GM12878 (cell line): ENCODE results near the gene CCR5. TPM values are rescaled to one million over a fixed set of nuclear protein-coding genes. Genes with fewer than 3 reads are reported as not detected.

Experiments
- ATAC-seq: fragments of 200-7000 bp; cut with Tn5 transposase; 3 replicates; pipeline ENCODE4 v1.9.1; 2020; ENCODE audit warnings: mild to moderate bottlenecking, moderate library complexity
- BruUV-seq: library from RNA; stranded (reverse); fragments of 400-500 nt; replicated peaks from 2 replicates; lab custom pipeline; 2021; lab: Mats Ljungman, UMichigan
- CTCF ChIA-PET: fragments of 300-600 bp; sonication (Branson Sonifier 250); formaldehyde crosslinking; extraction: SDS; loops from one replicate; lab custom pipeline; 2021; ENCODE audit warnings: inconsistent platforms; lab: Yijun Ruan, JAX
- POLR2A ChIA-PET: fragments of 350-600 bp; formaldehyde crosslinking; extraction: SDS; loops from one replicate; lab custom pipeline; 2021; ENCODE audit warnings: inconsistent platforms; lab: Charles Lee
- RAD21 ChIA-PET: fragments of 300-600 bp; sonication (Branson Sonifier 250); formaldehyde crosslinking; loops from one replicate; lab custom pipeline; 2023; ENCODE audit warnings: antibody characterized with exemption; ENCODE audit not compliant: unreplicated experiment; lab: Charles Lee
- SMC1A ChIA-PET: fragments of 300-600 bp; sonication (Branson Sonifier 250); formaldehyde crosslinking; loops from one replicate; lab custom pipeline; 2023; ENCODE audit not compliant: unreplicated experiment, uncharacterized antibody; lab: Charles Lee
- DNase-seq: peaks from one replicate; pipeline ENCODE4 v3.0.0-alpha.2; 2011; ENCODE audit warnings: low read depth, low spot score
- FAIRE-seq: peaks from 3 replicates; lab custom pipeline; 2011; peaks lifted over from hg19 to GRCh38; lab: Jason Lieb, UNC
- H2AFZ ChIP-seq: 2 replicates; pipeline ENCODE4 v1.6.0; 2011; ENCODE audit warnings: low read depth, low read length, control low read depth; ENCODE audit not compliant: control insufficient read depth
- H3K27ac ChIP-seq: 2 replicates; pipeline ENCODE4 v1.5.1; 2011; ENCODE audit warnings: control low read depth; ENCODE audit not compliant: control insufficient read depth, insufficient read depth
- H3K27me3 ChIP-seq, 2 experiments: replicated peaks in 1 of 2; 2 replicates each; pipeline versions ENCODE4 v1.6.0 to v1.6.1; 2011; ENCODE audit warnings: low read length in 1 of 2; ENCODE audit not compliant: control insufficient read depth in 2 of 2, insufficient read depth in 2 of 2
- H3K36me3 ChIP-seq, 2 experiments: 2 replicates each; pipeline ENCODE4 v1.5.1; 2011; ENCODE audit warnings: low read length in 1 of 2; ENCODE audit not compliant: control insufficient read depth in 2 of 2, insufficient read depth in 2 of 2
- H3K4me1 ChIP-seq: 2 replicates; pipeline ENCODE4 v1.6.1; 2011; ENCODE audit warnings: mild to moderate bottlenecking, low read length, moderate library complexity, mixed read lengths; ENCODE audit not compliant: control insufficient read depth, insufficient read depth
- H3K4me2 ChIP-seq: 2 replicates; pipeline ENCODE4 v1.6.0; 2011; ENCODE audit warnings: control low read depth; ENCODE audit not compliant: control insufficient read depth, insufficient read depth
- H3K4me3 ChIP-seq: fragments of 200-600 bp; sonication (generic); 2 replicates; pipeline ENCODE4 v1.5.1; 2016
- H3K79me2 ChIP-seq: 2 replicates; pipeline ENCODE4 v1.6.0; 2011; ENCODE audit warnings: low read length; ENCODE audit not compliant: control insufficient read depth, insufficient read depth
- H3K9ac ChIP-seq: 2 replicates; pipeline ENCODE4 v1.8.0; 2011; ENCODE audit warnings: low read length, control low read depth, mixed read lengths; ENCODE audit not compliant: control insufficient read depth, insufficient read depth
- H3K9me3 ChIP-seq: replicated peaks from 3 replicates; pipeline ENCODE4 v1.5.1; 2011; ENCODE audit warnings: mild to moderate bottlenecking, low read length; ENCODE audit not compliant: control insufficient read depth, insufficient read depth
- H4K20me1 ChIP-seq: 2 replicates; pipeline ENCODE4 v1.6.0; 2011; ENCODE audit not compliant: control insufficient read depth, insufficient read depth
- BCL3 ChIP-seq: IDR thresholded peaks from 2 replicates; pipeline ENCODE4 v1.6.1; 2011; ENCODE audit warnings: borderline replicate concordance, low read depth, mild to moderate bottlenecking, moderate library complexity, low read length; ENCODE audit not compliant: insufficient read depth, poor library complexity, severe bottlenecking
- MTA2 ChIP-seq: fragments of 450-650 bp; IDR thresholded peaks from 2 replicates; pipeline ENCODE4 v1.6.1; 2016; ENCODE audit warnings: low read depth, mild to moderate bottlenecking, moderate library complexity
- RUNX3 ChIP-seq: IDR thresholded peaks from 2 replicates; pipeline ENCODE4 v1.6.1; 2012; ENCODE audit warnings: low read length, inconsistent platforms
- ZSCAN29 ChIP-seq: fragments of 450-650 bp; IDR thresholded peaks from 2 replicates; pipeline ENCODE4 v1.6.1; 2017; ENCODE audit warnings: mild to moderate bottlenecking, moderate library complexity
- WGBS: methylation state at CpG from one replicate; pipeline ENCODE4 v1.1.6; 2016; ENCODE audit warnings: low lambda C conversion rate; ENCODE audit not compliant: insufficient replicate concordance, insufficient coverage; ENCODE audit errors: missing lambda C conversion rate; 5-methylcytosine and 5-hydroxymethylcytosine counted together
- in situ Hi-C: fragments of 300-500 bp; cut with MboI; formaldehyde crosslinking; loops from 9 replicates; pipeline ENCODE4 v1.14.3; 2018; ENCODE audit warnings: mixed read lengths
- intact Hi-C: fragments of 100-400 bp; cut with micrococcal nuclease; formaldehyde crosslinking; loops from one replicate; pipeline ENCODE4 v1.14.2; 2022; ENCODE audit not compliant: unreplicated experiment
- polyA plus RNA-seq, 11 experiments: library from polyadenylated mRNA; depleted of rRNA in 4 of 11; unstranded in 6 of 11; stranded (reverse) in 5 of 11; fragments of >200 nt; fragmentation: Nextera tagmentation in 4 of 11; fragmentation: Illumina TruSeq in 1 of 11; extraction: Ambion mirVana in 4 of 11; extraction: Trizol in 1 of 11; gene quantifications; 1 replicate in 1 of 11; 2 replicates in 10 of 11; pipeline versions ENCODE4 v1.2.1 to v1.2.3, GENCODE V29; 2011 to 2016; ENCODE audit warnings: inconsistent platforms in 2 of 11, missing spikeins in 2 of 11, low read depth in 1 of 11
- total RNA-seq, 4 experiments: library from RNA; depleted of rRNA in 3 of 4; stranded (reverse); fragments of >200 nt in 3 of 4; fragmentation: Illumina TruSeq in 1 of 4; extraction: Trizol in 1 of 4; gene quantifications; 2 replicates each; pipeline versions ENCODE4 v1.2.1 to v1.2.3, GENCODE V29; 2013 to 2021

The CCR5 gene
- total and polyA plus RNA-seq, 10 of the 15 experiments (the other 5 are each of a cell fraction or from before 2014, with no cell fraction given), result 0.17 to 1.6 (median 0.82) TPM; not detected in 1

- no peaks in the 10 kb centered on the region; a peak in 1 of 4 replicates for H3K27me3 ChIP-seq
- SMC1A ChIA-PET, result interaction anchor here (1.3 to 4.1 kb wide), 2 partner anchors 13 to 20 kb away, joined by 3 to 31 read pairs; partner anchors contain the start of gene CCR5
- H3K4me1 ChIP-seq, result peaks cover 28% of the 10 kb centered on the region
- in situ Hi-C loops (no loop called here), intact Hi-C loops (no loop called here)
- H3K27ac ChIP-seq, result peak overlapping the region; percentile 59
- 97% methylated on average over 3 of the region's 3 CpGs for WGBS
- H4K20me1 ChIP-seq, result no peaks in the 10 kb centered on the region
- H3K9ac ChIP-seq, result no peak overlapping the region
- RAD21 ChIA-PET, result interaction anchor here (5.5 kb wide), 1 partner anchor 20 kb away, joined by 26 read pairs; no protein-coding TSS in a partner anchor
- BruUV-seq, result no TSS peak
- no peak for TF ChIP-seq RUNX3
- no peak for TF ChIP-seq BCL3
- no peak for TF ChIP-seq MTA2
- TF ChIP-seq ZSCAN29, result no peak
- DNase-seq (no peak), FAIRE-seq (no peak), ATAC-seq (no peak)
- H3K36me3 ChIP-seq, result no peaks in the 10 kb centered on the region
- CTCF ChIA-PET, result interaction anchor here (0.7 to 1.5 kb wide), 3 partner anchors 19 to 133 kb away, joined by 3 to 4 read pairs (median 4); no protein-coding TSS in a partner anchor
- H3K9me3 ChIP-seq, result peaks cover 3% of the 10 kb centered on the region; the same call in 2 of the 3 replicates
- H3K79me2 ChIP-seq, result no peaks in the 10 kb centered on the region
- POLR2A ChIA-PET, result interaction anchor here (1.5 kb wide), 1 partner anchor 23 kb away, joined by 4 read pairs; no protein-coding TSS in a partner anchor
- no peak overlapping the region for H3K4me3 ChIP-seq
- H2AFZ ChIP-seq, result no peak overlapping the region; the same call in 1 of the 2 replicates
- H3K4me2 ChIP-seq, result peak overlapping the region; percentile 70
These were observed 21.8 kb upstream of the CCR5 start for GRCh38 chr3:46348823-46349482.
